Heart right ventricle (tissue), 16 donors: Measurements from ENCODE around the gene SCMH1. TPM values are rescaled to one million over a fixed set of nuclear protein-coding genes. Genes with fewer than 3 reads are reported as not detected.

Experiments used
- ATAC-seq, 8 donors: fragments of 200-7000 bp; cut with Tn5 transposase; one replicate each; pipeline ENCODE4 v1.9.1; 2020; ENCODE audit warnings: mild to moderate bottlenecking in 8 of 8, moderate library complexity in 8 of 8, moderate number of reproducible peaks in 1 of 8
- DNase-seq, 2 donors: peaks; one replicate each; pipeline ENCODE4 v3.0.0-alpha.2; 2020
- H3K27ac ChIP-seq, 10 donors: fragments of 200-600 bp; sonication (generic) in 2 of 10; one replicate each; pipeline versions ENCODE4 v1.5.0 to v1.8.0; 2020 to 2022; ENCODE audit warnings: mild to moderate bottlenecking in 3 of 10
- H3K27me3 ChIP-seq, 7 donors: fragments of 200-600 bp; one replicate each; pipeline ENCODE4 v1.8.0; 2021 to 2022; ENCODE audit warnings: mild to moderate bottlenecking in 2 of 7
- H3K36me3 ChIP-seq, 9 donors: fragments of 200-600 bp; sonication (generic) in 1 of 9; one replicate each; pipeline versions ENCODE4 v1.5.0 to v1.8.0; 2020 to 2022; ENCODE audit warnings: mild to moderate bottlenecking in 2 of 9
- H3K4me1 ChIP-seq, 9 donors: fragments of 200-600 bp; sonication (generic) in 1 of 9; one replicate each; pipeline versions ENCODE4 v1.5.0 to v1.8.0; 2020 to 2022; ENCODE audit warnings: mild to moderate bottlenecking in 4 of 9
- H3K4me3 ChIP-seq, 10 donors: fragments of 200-600 bp; sonication (generic) in 2 of 10; one replicate each; pipeline versions ENCODE4 v1.5.0 to v1.8.0; 2020 to 2022; ENCODE audit warnings: mild to moderate bottlenecking in 7 of 10, moderate library complexity in 2 of 10
- H3K9me3 ChIP-seq, 11 donors: fragments of 200-600 bp in 10 of 11; sonication (generic) in 2 of 11; one replicate each; pipeline versions ENCODE4 v1.5.0 to v1.8.0; 2013 to 2022; ENCODE audit warnings: mild to moderate bottlenecking in 2 of 11, control low read depth in 1 of 11, moderate library complexity in 1 of 11
- CTCF ChIP-seq, 9 donors: fragments of 200-600 bp; sonication (generic) in 2 of 9; IDR thresholded peaks; one replicate each; pipeline versions ENCODE4 v1.5.0 to v1.8.0; 2021 to 2022; ENCODE audit warnings: antibody characterized with exemption in 9 of 9, mild to moderate bottlenecking in 5 of 9, moderate library complexity in 1 of 9
- WGBS, 2 donors: extraction: QIAGEN DNeasy Blood & Tissue Kit; methylation state at CpG; one replicate each; pipeline ENCODE4 v1.1.7; 2013; ENCODE audit warnings: inconsistent platforms in 1 of 2; 5-methylcytosine and 5-hydroxymethylcytosine counted together
- intact Hi-C, 10 donors: fragments of 100-400 bp; cut with DNase I; formaldehyde crosslinking; loops; one replicate each; pipeline versions ENCODE4 v1.11.1 to v1.14.2; 2022
- polyA plus RNA-seq, 2 donors: library from polyadenylated mRNA; stranded (reverse); fragments of 200-250 nt; gene quantifications; one replicate each; pipeline ENCODE4 v1.2.3, GENCODE V29; 2013
- total RNA-seq, 10 donors: library from RNA; stranded (reverse); fragmentation: NEBNext Ultra II Directional in 3 of 10; extraction: Animal tissue kit (Norgen Biotek cat#: 25700) in 3 of 10; gene quantifications; one replicate each; pipeline versions ENCODE4 v1.2.1 to v1.2.4, GENCODE V29; 2021 to 2023
- donor health status: Arrhythmogenic right ventricular cardiomyopathy.
- donor health status: ischemic (EF 13 %, LVEDD 7.1; RV severe dilation, severe dysfunction).
- donor health status: healthy with polysubstance abuse.
- donor health status: DM: no; HTN: yes; CAD: no.
- donor health status: DM: no; HTN: no; CAD: no.
- donor health status: ischemic (EF 25% LVEDD 6.9; RV normal size, moderate dysfunction).
- donor health status: ischemic (EF 25% LVEDD 5.7; RV mildly dilated, moderate dysfunction).
- donor health status: healthy.
- donor health status: DM: yes; HTN: yes; CAD: no.
- donor health status: Ischemic cardiomyopathy.
- donor health status: ischemic (EF 35%, LVEDD 5.7; RV mildly dilated, moderate dysfunction).
- donor health status: nonischemic (EF 11% LVEDD 7.7; RV severe dilation, severe dysfunction).
- donor health status: DM: yes; HTN: yes; CAD: no.
- donor health status: PGD.
- donor health status: ischemic (EF 29% LVEDD 5.4; RV normal size, mild dysfunction).
- donor health status: nonischemic (EF 23%, LVEDD 6.1; RV moderate dilation, normal function).

The SCMH1 gene
- total and polyA plus RNA-seq, 12 donors = 29.6 to 53.5 (median 43.8) TPM

- intact Hi-C loops = no loop called here
- H3K27ac ChIP-seq = peak overlapping the region in 3 of 10 donors; percentile 1 to 24 (median 18)
These were observed 238.9 kb downstream of the SCMH1 start for GRCh38 chr1:41003127-41003639.

DNA sequence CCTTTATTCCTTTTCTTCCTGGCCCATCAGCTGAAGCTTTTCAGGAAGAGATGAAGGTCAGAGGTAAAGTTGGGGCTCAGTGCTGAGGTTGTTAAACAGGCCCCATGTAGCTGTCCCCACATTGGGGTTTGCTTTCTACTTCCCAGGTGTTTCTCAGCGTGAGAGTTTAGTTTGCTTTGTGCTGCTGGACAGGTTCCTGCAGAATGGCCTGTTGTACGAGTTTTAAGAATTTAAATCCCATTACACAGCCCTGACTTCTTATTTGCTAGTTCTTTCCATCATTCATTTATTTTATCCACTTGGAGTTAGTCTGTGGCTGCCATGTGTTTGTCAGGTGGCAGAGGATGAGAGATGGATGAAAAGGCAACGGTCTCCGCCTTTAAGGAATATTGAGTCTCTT lies 243.4 kb downstream of the SCMH1 start:
- Histone ChIP-seq H3K9me3 (no peaks in the 10 kb centered on the region), H3K27ac (no peak overlapping the region), H3K4me1 (peaks cover 6 to 19% (median 12%) of the 10 kb centered on the region in 9 donors), H3K27me3 (no peaks in the 10 kb centered on the region), H3K4me3 (no peak overlapping the region), H3K36me3 (peaks cover 0 to 97% (median 25%) of the 10 kb centered on the region in 9 donors)
- TF ChIP-seq CTCF (IDR thresholded peaks at IDR 0.05) = no peak
- ATAC-seq (no peak), DNase-seq (no peak)
- 96 to 98% methylated on average over 4 of the region's 4 CpGs for WGBS, 2 donors
- intact Hi-C loops = no loop called here

More at GRCh38 chr1:41003127-41003639, 238.9 kb downstream of the SCMH1 start:
- ATAC-seq (peak in 2 of 8 donors; percentile 11 to 17), DNase-seq (no peak)
- no peak overlapping the region for H3K4me3 ChIP-seq
- H3K4me1 ChIP-seq = peaks cover 6 to 25% (median 12%) of the 10 kb centered on the region in 9 donors
- WGBS, 2 donors = 86 to 87% methylated on average over 9 of the region's 9 CpGs
- H3K27me3 ChIP-seq = no peaks in the 10 kb centered on the region
- H3K9me3 ChIP-seq = no peaks in the 10 kb centered on the region
- TF ChIP-seq CTCF (IDR thresholded peaks at IDR 0.05) = no peak
- H3K36me3 ChIP-seq = peaks cover 0 to 95% (median 5%) of the 10 kb centered on the region in 9 donors

DNA sequence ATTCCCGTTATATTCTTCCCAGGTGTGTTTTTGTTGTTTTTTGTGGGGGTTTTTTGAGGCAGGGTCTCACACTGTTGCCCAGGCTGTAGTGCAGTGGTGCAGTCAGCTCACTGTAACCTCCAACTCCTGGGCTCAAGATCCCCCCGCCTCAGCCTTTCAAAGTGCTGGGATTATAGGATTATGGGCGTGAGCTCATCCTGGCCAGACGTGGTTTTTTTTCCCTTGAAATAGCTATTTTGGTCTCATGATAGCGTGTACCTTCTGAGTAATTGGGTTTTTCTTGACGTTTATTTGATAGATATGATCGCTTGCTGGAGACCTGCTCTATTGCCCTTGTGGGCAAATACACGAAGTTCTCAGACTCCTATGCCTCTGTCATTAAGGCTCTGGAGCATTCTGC lies 245.0 kb downstream of the SCMH1 start:
- TF ChIP-seq CTCF (IDR thresholded peaks at IDR 0.05) = no peak
- H3K27me3 ChIP-seq = no peaks in the 10 kb centered on the region
- no peak for DNase-seq
- peaks cover 0 to 100% (median 38%) of the 10 kb centered on the region in 9 donors for H3K36me3 ChIP-seq
- peaks cover 0 to 3% (median 0%) of the 10 kb centered on the region in 9 donors for H3K4me1 ChIP-seq
- no peak overlapping the region for H3K27ac ChIP-seq
- WGBS, 2 donors = 92 to 93% methylated on average over 8 of the region's 8 CpGs
- intact Hi-C loops = no loop called here
- no peaks in the 10 kb centered on the region for H3K9me3 ChIP-seq
- H3K4me3 ChIP-seq = no peak overlapping the region
- ATAC-seq = no peak

- peaks cover 0 to 100% (median 24%) of the 10 kb centered on the region in 9 donors for H3K36me3 ChIP-seq
- no peak overlapping the region for H3K27ac ChIP-seq
- ATAC-seq = no peak
- 94 to 96% methylated on average over 5 of the region's 5 CpGs for WGBS, 2 donors
- no peak overlapping the region for H3K4me3 ChIP-seq
- intact Hi-C loops = loop anchor here in 2 of 10 donors (10.0 kb wide), 2 partner anchors 116 to 126 kb away; no protein-coding TSS in a partner anchor
- H3K27me3 ChIP-seq = no peaks in the 10 kb centered on the region
- H3K9me3 ChIP-seq = no peaks in the 10 kb centered on the region
- no peak for TF ChIP-seq CTCF (IDR thresholded peaks at IDR 0.05)
- peaks cover 0 to 22% (median 4%) of the 10 kb centered on the region in 9 donors for H3K4me1 ChIP-seq
- no peak for DNase-seq
These were observed 253.0 kb downstream of the SCMH1 start for GRCh38 chr1:40989066-40989465.
